Measurements from ENCODE around the gene ATP2A1. TPM values are rescaled to one million over a fixed set of nuclear protein-coding genes. Genes with fewer than 3 reads are reported as not detected.

ATP2A1 gene
- total and polyA plus RNA-seq, 12 donors, result 0.05 to 1.2 (median 0.88) TPM; not detected in 1

DNA sequence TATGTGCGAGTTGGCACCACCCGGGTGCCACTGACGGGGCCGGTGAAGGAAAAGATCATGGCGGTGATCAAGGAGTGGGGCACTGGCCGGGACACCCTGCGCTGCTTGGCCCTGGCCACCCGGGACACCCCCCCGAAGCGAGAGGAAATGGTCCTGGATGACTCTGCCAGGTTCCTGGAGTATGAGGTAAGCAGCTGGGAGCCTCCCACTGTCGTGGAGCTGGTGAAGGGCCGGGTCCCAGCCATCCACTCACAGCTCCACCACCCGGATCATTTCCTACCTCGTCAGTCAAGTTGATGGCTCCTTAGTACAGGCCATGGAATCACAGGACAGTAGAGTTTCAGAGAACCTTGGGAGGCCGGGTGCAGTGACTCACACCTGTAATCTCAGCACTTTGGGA lies 20.0 kb downstream of the ATP2A1 start:
- no peak for DNase-seq
- H3K27me3 ChIP-seq, result no peaks in the 10 kb centered on the region
- no peak overlapping the region for H3K27ac ChIP-seq
- intact Hi-C loops (cut with DNase I), result no loop called here
- no peak for TF ChIP-seq POLR2A (IDR thresholded peaks at IDR 0.05)
- TF ChIP-seq, protein P1, sequence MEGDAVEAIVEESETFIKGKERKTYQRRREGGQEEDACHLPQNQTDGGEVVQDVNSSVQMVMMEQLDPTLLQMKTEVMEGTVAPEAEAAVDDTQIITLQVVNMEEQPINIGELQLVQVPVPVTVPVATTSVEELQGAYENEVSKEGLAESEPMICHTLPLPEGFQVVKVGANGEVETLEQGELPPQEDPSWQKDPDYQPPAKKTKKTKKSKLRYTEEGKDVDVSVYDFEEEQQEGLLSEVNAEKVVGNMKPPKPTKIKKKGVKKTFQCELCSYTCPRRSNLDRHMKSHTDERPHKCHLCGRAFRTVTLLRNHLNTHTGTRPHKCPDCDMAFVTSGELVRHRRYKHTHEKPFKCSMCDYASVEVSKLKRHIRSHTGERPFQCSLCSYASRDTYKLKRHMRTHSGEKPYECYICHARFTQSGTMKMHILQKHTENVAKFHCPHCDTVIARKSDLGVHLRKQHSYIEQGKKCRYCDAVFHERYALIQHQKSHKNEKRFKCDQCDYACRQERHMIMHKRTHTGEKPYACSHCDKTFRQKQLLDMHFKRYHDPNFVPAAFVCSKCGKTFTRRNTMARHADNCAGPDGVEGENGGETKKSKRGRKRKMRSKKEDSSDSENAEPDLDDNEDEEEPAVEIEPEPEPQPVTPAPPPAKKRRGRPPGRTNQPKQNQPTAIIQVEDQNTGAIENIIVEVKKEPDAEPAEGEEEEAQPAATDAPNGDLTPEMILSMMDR (IDR thresholded peaks at IDR 0.05), result no peak
- no peaks in the 10 kb centered on the region for H3K4me1 ChIP-seq (replicated peaks in 1 of 2)
- no peak overlapping the region for H3K4me3 ChIP-seq
- no peaks in the 10 kb centered on the region for H3K9me3 ChIP-seq (replicated peaks in 1 of 3)
- H3K36me3 ChIP-seq (replicated peaks in 1 of 2), result no peaks in the 10 kb centered on the region
- 82 to 85% (median 83%) methylated on average over 13 to 15 of the region's 15 CpGs for WGBS, 4 donors

DNA sequence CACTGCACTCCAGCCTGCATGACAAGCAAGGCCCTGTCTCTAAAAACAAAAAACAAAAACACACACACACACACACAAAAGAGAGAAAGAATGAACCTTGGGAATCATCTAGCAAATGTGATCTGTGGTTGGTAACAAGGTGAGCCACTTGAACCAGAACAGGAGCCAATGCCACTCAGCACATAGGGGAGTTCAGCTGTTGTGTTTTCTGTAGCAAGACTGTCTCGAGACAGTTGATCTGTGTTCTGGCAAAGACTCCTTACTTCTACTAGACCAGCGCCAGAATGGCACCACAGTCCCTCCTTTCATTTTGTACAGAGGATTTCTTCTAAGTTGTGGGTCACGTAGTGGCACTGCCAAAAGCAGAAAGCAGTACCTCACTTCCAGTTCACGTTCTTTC lies 20.7 kb downstream of the ATP2A1 start:
- DNase-seq, result no peak
- H3K4me1 ChIP-seq (replicated peaks in 1 of 2), result no peaks in the 10 kb centered on the region
- H3K9me3 ChIP-seq (replicated peaks in 1 of 3), result no peaks in the 10 kb centered on the region
- no peak overlapping the region for H3K27ac ChIP-seq
- no peak overlapping the region for H3K4me3 ChIP-seq
- WGBS, 4 donors, result 90 to 95% (median 92%) methylated on average over 4 of the region's 4 CpGs
- H3K27me3 ChIP-seq, result no peaks in the 10 kb centered on the region
- TF ChIP-seq, protein P1 (IDR thresholded peaks at IDR 0.05), result no peak
- TF ChIP-seq POLR2A (IDR thresholded peaks at IDR 0.05), result no peak
- intact Hi-C loops (cut with DNase I), result no loop called here
- no peaks in the 10 kb centered on the region for H3K36me3 ChIP-seq (replicated peaks in 1 of 2)

DNA sequence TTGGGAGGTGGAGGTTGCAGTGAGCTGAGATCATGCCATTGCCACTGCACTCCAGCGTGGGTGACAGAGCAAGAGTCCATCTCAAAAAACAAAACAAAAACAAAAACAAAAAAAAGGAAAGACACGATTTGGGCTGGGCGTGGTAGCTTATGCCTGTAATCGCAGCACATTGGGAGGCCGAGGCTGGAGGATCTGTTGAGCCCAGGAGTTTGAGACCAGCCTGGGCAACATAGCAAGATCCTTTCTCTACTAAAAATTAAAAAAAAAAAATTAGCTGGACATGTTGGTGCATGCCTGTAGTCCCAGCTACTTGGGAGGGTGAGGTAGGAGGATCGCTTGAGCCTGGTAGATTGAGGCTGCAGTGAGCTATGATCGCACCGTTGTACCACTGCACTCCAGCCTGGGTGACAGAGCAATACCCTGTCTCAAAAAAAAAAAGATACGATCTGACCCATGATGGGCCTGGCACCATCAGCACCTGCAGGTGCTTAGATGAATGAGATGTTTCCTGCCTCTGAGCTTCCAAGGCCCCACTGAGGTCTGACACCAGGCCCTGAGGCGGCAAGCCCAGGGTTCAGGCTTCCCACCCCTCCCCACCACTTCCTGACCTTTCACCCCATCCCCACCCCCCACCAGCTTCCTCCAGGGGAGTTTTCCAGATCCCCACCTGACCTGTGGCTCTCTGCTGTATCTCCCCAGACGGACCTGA lies 21.7 kb downstream of the ATP2A1 start:
- TF ChIP-seq, protein P1 (IDR thresholded peaks at IDR 0.05), result no peak
- TF ChIP-seq POLR2A (IDR thresholded peaks at IDR 0.05), result no peak
- Histone ChIP-seq H3K9me3 (replicated peaks in 1 of 3) (no peaks in the 10 kb centered on the region), H3K4me3 (no peak overlapping the region), H3K4me1 (replicated peaks in 1 of 2) (no peaks in the 10 kb centered on the region), H3K27ac (no peak overlapping the region), H3K36me3 (replicated peaks in 1 of 2) (peaks cover 0 to 7% of the 10 kb centered on the region in 2 donors), H3K27me3 (no peaks in the 10 kb centered on the region)
- DNase-seq, result no peak
- WGBS, 4 donors, result 88 to 92% (median 90%) methylated on average over 9 to 11 of the region's 11 CpGs
- intact Hi-C loops (cut with DNase I), result no loop called here

DNA sequence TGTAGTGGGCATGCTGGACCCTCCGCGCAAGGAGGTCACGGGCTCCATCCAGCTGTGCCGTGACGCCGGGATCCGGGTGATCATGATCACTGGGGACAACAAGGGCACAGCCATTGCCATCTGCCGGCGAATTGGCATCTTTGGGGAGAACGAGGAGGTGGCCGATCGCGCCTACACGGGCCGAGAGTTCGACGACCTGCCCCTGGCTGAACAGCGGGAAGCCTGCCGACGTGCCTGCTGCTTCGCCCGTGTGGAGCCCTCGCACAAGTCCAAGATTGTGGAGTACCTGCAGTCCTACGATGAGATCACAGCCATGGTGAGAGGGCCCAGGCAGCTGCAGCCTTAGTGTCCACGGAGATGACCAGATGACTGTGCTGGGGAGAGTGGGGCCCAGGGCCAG lies 22.3 kb downstream of the ATP2A1 start:
- intact Hi-C loops (cut with DNase I), result no loop called here
- no peak for TF ChIP-seq POLR2A (IDR thresholded peaks at IDR 0.05)
- TF ChIP-seq, protein P1 (IDR thresholded peaks at IDR 0.05), result no peak
- peaks cover 0 to 13% of the 10 kb centered on the region in 2 donors for H3K36me3 ChIP-seq (replicated peaks in 1 of 2)
- no peaks in the 10 kb centered on the region for H3K27me3 ChIP-seq
- H3K4me3 ChIP-seq, result no peak overlapping the region
- H3K27ac ChIP-seq, result no peak overlapping the region
- H3K4me1 ChIP-seq (replicated peaks in 1 of 2), result no peaks in the 10 kb centered on the region
- no peaks in the 10 kb centered on the region for H3K9me3 ChIP-seq (replicated peaks in 1 of 3)
- DNase-seq, result no peak
- 84 to 97% (median 91%) methylated on average over 10 to 25 of the region's 25 CpGs for WGBS, 4 donors

Data from adrenal gland (tissue), 12 donors.